Measurements from ENCODE around the gene INPP5F.

GRCh38 chr10:119761106-119761505 lies 35.3 kb downstream of the INPP5F start:
- TF ChIP-seq CTCF (IDR thresholded peaks at IDR 0.05) = no peak
- TF ChIP-seq POLR2A (IDR thresholded peaks at IDR 0.05) = no peak
